ENCODE measurements around the gene NRROS. TPM values are rescaled to one million over a fixed set of nuclear protein-coding genes. Genes with fewer than 3 reads are reported as not detected.

Gene NRROS
- total RNA-seq, 1 experiment from 2014 or later = 0.64 TPM

- DNase-seq (ENCODE audit: low spot score) = no peak
- ChIA-PET CTCF (no interaction called here), POLR2A (ENCODE audit: low non-redundant PET) (no interaction called here)
- Histone ChIP-seq H3K4me1 (ENCODE audit: insufficient read depth, low read length, poor library complexity, severe bottlenecking) (no peaks in the 10 kb centered on the region), H3K36me3 (ENCODE audit: insufficient read depth, low read length, poor library complexity, severe bottlenecking) (no peaks in the 10 kb centered on the region), H3K9me3 (ENCODE audit: low read depth, low read length, poor library complexity, severe bottlenecking) (no peaks in the 10 kb centered on the region), H3K27me3 (replicated peaks; ENCODE audit: insufficient read depth, low read depth, low read length, poor library complexity) (no peaks in the 10 kb centered on the region), H3K27ac (ENCODE audit: low read depth, low read length, poor library complexity, severe bottlenecking) (no peak overlapping the region), H3K4me3 (ENCODE audit: low read depth, low read length, poor library complexity, severe bottlenecking) (no peak overlapping the region)
- intact Hi-C loops (cut with micrococcal nuclease; ENCODE audit: unreplicated experiment) = no loop called here
- no peak for TF ChIP-seq EZH2 (IDR thresholded peaks at IDR 0.05; ENCODE audit: borderline replicate concordance, low read depth, low read length, poor library complexity, severe bottlenecking)
- no peak for TF ChIP-seq CTCF (conservative IDR thresholded peaks at IDR 0.05; ENCODE audit: low read depth, low read length)
- no TSS peak for BruUV-seq (replicated peaks)
These were observed 61.3 kb downstream of the NRROS start for GRCh38 chr3:196700801-196701200.

- TF ChIP-seq CTCF (conservative IDR thresholded peaks at IDR 0.05; ENCODE audit: low read depth, low read length) (no peak), EZH2 (IDR thresholded peaks at IDR 0.05; ENCODE audit: borderline replicate concordance, low read depth, low read length, poor library complexity, severe bottlenecking) (no peak)
- Histone ChIP-seq H3K9me3 (ENCODE audit: low read depth, low read length, poor library complexity, severe bottlenecking) (no peaks in the 10 kb centered on the region), H3K4me1 (ENCODE audit: insufficient read depth, low read length, poor library complexity, severe bottlenecking) (peaks cover 22% of the 10 kb centered on the region), H3K27ac (ENCODE audit: low read depth, low read length, poor library complexity, severe bottlenecking) (no peak overlapping the region), H3K27me3 (replicated peaks; ENCODE audit: insufficient read depth, low read depth, low read length, poor library complexity) (no peaks in the 10 kb centered on the region), H3K36me3 (ENCODE audit: insufficient read depth, low read length, poor library complexity, severe bottlenecking) (no peaks in the 10 kb centered on the region), H3K4me3 (ENCODE audit: low read depth, low read length, poor library complexity, severe bottlenecking) (no peak overlapping the region)
- DNase-seq (ENCODE audit: low spot score) = no peak
- intact Hi-C loops (cut with micrococcal nuclease; ENCODE audit: unreplicated experiment) = no loop called here
- no TSS peak for BruUV-seq (replicated peaks)
- CTCF ChIA-PET = no interaction called here
- POLR2A ChIA-PET (ENCODE audit: low non-redundant PET) = no interaction called here
These were observed 66.8 kb downstream of the NRROS start for GRCh38 chr3:196706327-196706726.

GRCh38 chr3:196706731-196707130 lies 67.2 kb downstream of the NRROS start:
- no peaks in the 10 kb centered on the region for H3K36me3 ChIP-seq (ENCODE audit: insufficient read depth, low read length, poor library complexity, severe bottlenecking)
- TF ChIP-seq EZH2 (IDR thresholded peaks at IDR 0.05; ENCODE audit: borderline replicate concordance, low read depth, low read length, poor library complexity, severe bottlenecking) (no peak), CTCF (conservative IDR thresholded peaks at IDR 0.05; ENCODE audit: low read depth, low read length) (no peak)
- ChIA-PET CTCF (no interaction called here), POLR2A (ENCODE audit: low non-redundant PET) (no interaction called here)
- no peak overlapping the region for H3K4me3 ChIP-seq (ENCODE audit: low read depth, low read length, poor library complexity, severe bottlenecking)
- no peak for DNase-seq (ENCODE audit: low spot score)
- intact Hi-C loops (cut with micrococcal nuclease; ENCODE audit: unreplicated experiment) = no loop called here
- peaks cover 25% of the 10 kb centered on the region for H3K4me1 ChIP-seq (ENCODE audit: insufficient read depth, low read length, poor library complexity, severe bottlenecking)
- H3K27me3 ChIP-seq (replicated peaks; ENCODE audit: insufficient read depth, low read depth, low read length, poor library complexity) = no peaks in the 10 kb centered on the region
- no TSS peak for BruUV-seq (replicated peaks)
- no peaks in the 10 kb centered on the region for H3K9me3 ChIP-seq (ENCODE audit: low read depth, low read length, poor library complexity, severe bottlenecking)
- H3K27ac ChIP-seq (ENCODE audit: low read depth, low read length, poor library complexity, severe bottlenecking) = no peak overlapping the region

Measured in A673 (cell line).